Measurements from ENCODE around the gene WRNIP1.

Gene WRNIP1

DNA sequence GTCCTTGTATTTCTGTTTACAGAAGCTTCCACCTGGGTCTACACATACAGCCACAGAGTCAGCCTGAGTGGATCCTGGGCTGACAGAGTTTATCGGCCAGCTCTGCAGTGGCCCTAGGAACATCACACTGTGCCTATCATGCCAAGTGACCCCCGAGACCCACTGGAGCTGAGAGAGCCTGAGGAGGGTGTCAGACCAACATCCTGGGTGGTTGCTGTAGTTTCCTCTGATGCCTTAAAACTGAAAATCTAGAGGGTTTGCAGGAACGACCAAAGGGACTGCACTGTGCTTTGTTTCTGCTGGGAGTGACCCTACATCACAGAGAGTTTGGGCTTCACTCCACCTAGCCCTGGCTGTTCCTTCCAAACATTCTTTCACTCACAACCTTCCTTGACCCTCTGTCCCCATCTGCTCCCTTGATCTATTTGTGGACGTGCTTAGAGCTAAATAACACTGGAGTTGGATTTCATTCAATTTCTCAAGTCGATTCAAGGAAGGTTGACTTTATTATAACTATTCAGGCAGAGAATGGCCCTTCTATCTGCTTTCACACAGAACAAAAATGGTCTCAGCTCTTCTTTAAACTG, 32.6 kb upstream of the WRNIP1 start:
- no peak overlapping the region for H3K9ac ChIP-seq (ENCODE audit: low read length)
- H3K27ac ChIP-seq (ENCODE audit: low read depth, low read length), result no peak overlapping the region

GRCh38 chr6:2733324-2733723, 31.9 kb upstream of the WRNIP1 start:
- no peaks in the 10 kb centered on the region for H3K4me1 ChIP-seq (ENCODE audit: control insufficient read depth, insufficient read depth, low read length)
- H3K27me3 ChIP-seq (ENCODE audit: control insufficient read depth, insufficient read depth, low read length), result no peaks in the 10 kb centered on the region
- no peak overlapping the region for H3K4me3 ChIP-seq (ENCODE audit: low read length)
- no peaks in the 10 kb centered on the region for H3K36me3 ChIP-seq (ENCODE audit: control insufficient read depth, insufficient read depth, low read length)
- H3K9ac ChIP-seq (ENCODE audit: low read length), result no peak overlapping the region
- H3K27ac ChIP-seq (ENCODE audit: low read depth, low read length), result no peak overlapping the region

More for the DNA sequence above, 32.6 kb upstream of the WRNIP1 start:
- Histone ChIP-seq H3K27me3 (ENCODE audit: control insufficient read depth, insufficient read depth, low read length) (no peaks in the 10 kb centered on the region), H3K4me1 (ENCODE audit: control insufficient read depth, insufficient read depth, low read length) (no peaks in the 10 kb centered on the region), H3K36me3 (ENCODE audit: control insufficient read depth, insufficient read depth, low read length) (no peaks in the 10 kb centered on the region), H3K4me3 (ENCODE audit: low read length) (no peak overlapping the region)

DNA sequence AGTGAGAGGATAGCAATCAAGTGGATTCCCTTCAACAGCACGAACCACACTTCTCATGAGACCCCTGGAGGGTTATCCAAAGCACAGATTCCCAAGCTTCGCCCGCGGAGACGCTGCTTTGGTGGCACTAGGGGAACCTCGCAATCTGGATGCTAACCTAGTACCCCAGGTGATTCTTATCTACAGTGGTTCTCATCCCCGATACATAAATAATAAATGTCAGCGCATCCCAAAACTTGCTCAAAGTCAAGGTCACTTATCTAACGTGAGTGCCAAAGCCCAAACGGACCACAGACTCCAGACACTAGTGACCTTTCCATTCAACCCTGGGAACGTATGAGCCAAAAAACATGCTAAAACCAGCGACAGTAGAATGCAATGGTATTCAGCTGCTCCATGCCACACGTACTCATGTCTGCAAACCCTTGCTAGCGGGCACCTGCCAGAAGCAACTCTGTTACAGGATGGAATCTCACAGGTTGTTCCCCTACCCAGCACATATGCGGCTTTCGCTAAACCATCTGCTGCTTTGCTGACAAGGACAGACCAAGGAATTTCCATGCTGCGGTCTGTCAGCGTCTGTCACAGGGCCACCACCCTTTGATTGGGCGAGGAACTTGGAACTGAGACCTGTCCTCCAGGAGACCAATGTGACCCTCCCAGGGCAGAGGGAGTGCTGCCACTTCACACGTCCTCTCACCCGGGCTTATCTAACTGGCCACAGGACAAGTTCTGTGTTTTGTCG, 31.3 kb upstream of the WRNIP1 start:
- no peaks in the 10 kb centered on the region for H3K36me3 ChIP-seq (ENCODE audit: control insufficient read depth, insufficient read depth, low read length)
- H3K4me1 ChIP-seq (ENCODE audit: control insufficient read depth, insufficient read depth, low read length), result no peaks in the 10 kb centered on the region
- no peak overlapping the region for H3K9ac ChIP-seq (ENCODE audit: low read length)
- no peak overlapping the region for H3K4me3 ChIP-seq (ENCODE audit: low read length)
- no peak overlapping the region for H3K27ac ChIP-seq (ENCODE audit: low read depth, low read length)
- no peaks in the 10 kb centered on the region for H3K27me3 ChIP-seq (ENCODE audit: control insufficient read depth, insufficient read depth, low read length)

DNA sequence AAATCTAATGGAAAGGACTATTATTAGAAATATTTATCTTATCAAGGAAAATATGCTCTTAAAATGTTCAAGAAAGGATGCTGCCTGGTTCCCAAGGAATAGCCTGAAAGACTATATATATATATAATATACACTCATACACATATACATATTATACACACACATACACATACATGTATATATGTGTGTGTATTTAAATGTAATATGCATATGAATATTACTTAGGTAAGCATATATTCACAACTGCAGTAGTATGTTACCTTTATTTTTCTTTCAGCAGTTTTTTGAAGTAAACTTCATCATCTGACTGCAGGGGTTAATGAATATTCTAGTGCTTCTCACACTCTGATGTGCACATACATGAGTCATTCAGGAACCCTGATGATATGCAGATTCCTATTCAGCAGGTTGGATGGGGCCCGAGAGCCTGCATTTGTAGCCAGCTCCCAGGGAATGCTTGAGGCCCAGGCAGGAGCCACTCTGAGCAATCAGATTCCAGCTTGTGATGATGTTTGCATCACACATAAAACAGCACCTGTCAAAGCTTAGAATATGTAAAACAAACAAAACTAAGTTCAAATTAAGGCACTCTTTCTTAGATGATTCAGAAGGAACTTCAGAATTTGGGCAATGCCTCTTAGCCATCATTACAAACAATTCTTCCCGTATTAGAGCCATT, 30.6 kb upstream of the WRNIP1 start:
- H3K4me3 ChIP-seq (ENCODE audit: low read length), result no peak overlapping the region
- H3K9ac ChIP-seq (ENCODE audit: low read length), result no peak overlapping the region
- no peak overlapping the region for H3K27ac ChIP-seq (ENCODE audit: low read depth, low read length)
- no peaks in the 10 kb centered on the region for H3K36me3 ChIP-seq (ENCODE audit: control insufficient read depth, insufficient read depth, low read length)
- H3K27me3 ChIP-seq (ENCODE audit: control insufficient read depth, insufficient read depth, low read length), result no peaks in the 10 kb centered on the region
- no peaks in the 10 kb centered on the region for H3K4me1 ChIP-seq (ENCODE audit: control insufficient read depth, insufficient read depth, low read length)

DNA sequence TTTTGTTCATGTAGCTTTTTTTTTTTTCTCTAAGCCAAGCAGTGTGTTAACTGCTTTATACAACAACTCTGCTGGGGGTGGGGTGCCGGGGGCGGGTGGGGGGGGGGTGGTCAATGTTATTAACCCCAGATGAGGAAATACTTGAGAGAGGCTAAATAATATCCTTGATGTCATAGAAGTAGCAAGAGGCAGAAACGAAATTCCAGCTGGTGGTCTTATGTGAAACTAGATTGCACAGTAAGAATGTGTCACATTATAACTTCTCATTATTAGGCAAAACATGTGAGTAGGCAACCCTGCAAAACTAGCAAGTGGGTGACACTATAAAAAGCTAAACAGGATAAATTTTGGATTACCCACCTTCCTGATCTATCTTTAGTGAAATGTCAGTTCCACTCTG, 27.3 kb upstream of the WRNIP1 start:
- no peaks in the 10 kb centered on the region for H3K4me1 ChIP-seq (ENCODE audit: control insufficient read depth, insufficient read depth, low read length)
- H3K9ac ChIP-seq (ENCODE audit: low read length), result no peak overlapping the region
- no peaks in the 10 kb centered on the region for H3K36me3 ChIP-seq (ENCODE audit: control insufficient read depth, insufficient read depth, low read length)
- no peaks in the 10 kb centered on the region for H3K27me3 ChIP-seq (ENCODE audit: control insufficient read depth, insufficient read depth, low read length)
- no peak overlapping the region for H3K4me3 ChIP-seq (ENCODE audit: low read length)
- no peak overlapping the region for H3K27ac ChIP-seq (ENCODE audit: low read depth, low read length)

GRCh38 chr6:2738373-2738979, 26.7 kb upstream of the WRNIP1 start:
- Histone ChIP-seq H3K4me3 (ENCODE audit: low read length) (no peak overlapping the region), H3K4me1 (ENCODE audit: control insufficient read depth, insufficient read depth, low read length) (no peaks in the 10 kb centered on the region), H3K27me3 (ENCODE audit: control insufficient read depth, insufficient read depth, low read length) (no peaks in the 10 kb centered on the region), H3K9ac (ENCODE audit: low read length) (no peak overlapping the region), H3K36me3 (ENCODE audit: control insufficient read depth, insufficient read depth, low read length) (no peaks in the 10 kb centered on the region), H3K27ac (ENCODE audit: low read depth, low read length) (no peak overlapping the region)

- no peaks in the 10 kb centered on the region for H3K27me3 ChIP-seq (ENCODE audit: control insufficient read depth, insufficient read depth, low read length)
- H3K4me1 ChIP-seq (ENCODE audit: control insufficient read depth, insufficient read depth, low read length), result no peaks in the 10 kb centered on the region
- H3K9ac ChIP-seq (ENCODE audit: low read length), result no peak overlapping the region
- H3K4me3 ChIP-seq (ENCODE audit: low read length), result no peak overlapping the region
- no peak overlapping the region for H3K27ac ChIP-seq (ENCODE audit: low read depth, low read length)
- no peaks in the 10 kb centered on the region for H3K36me3 ChIP-seq (ENCODE audit: control insufficient read depth, insufficient read depth, low read length)
These were observed 25.9 kb upstream of the WRNIP1 start for GRCh38 chr6:2739335-2739734.

DNA sequence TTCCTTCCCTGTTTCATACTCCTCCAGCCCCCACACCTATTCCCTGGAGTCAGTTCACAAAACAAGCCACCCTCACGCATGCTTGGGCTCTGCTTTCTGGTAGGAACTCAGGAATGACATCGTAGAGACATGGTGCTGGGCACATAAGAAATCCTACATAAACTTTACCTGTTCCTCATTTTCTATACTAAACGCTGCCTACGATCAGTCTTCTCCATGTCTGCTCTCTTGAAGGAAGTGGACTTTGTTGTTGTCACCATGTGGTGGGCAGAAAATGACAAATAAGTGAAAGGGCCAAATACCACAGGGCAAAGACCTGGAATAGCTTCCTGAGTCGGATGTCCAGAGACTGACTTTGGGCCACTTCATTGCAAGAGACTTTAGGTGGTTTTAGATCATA, 24.6 kb upstream of the WRNIP1 start:
- Histone ChIP-seq H3K4me1 (ENCODE audit: control insufficient read depth, insufficient read depth, low read length) (no peaks in the 10 kb centered on the region), H3K4me3 (ENCODE audit: low read length) (no peak overlapping the region), H3K27me3 (ENCODE audit: control insufficient read depth, insufficient read depth, low read length) (no peaks in the 10 kb centered on the region), H3K27ac (ENCODE audit: low read depth, low read length) (no peak overlapping the region), H3K36me3 (ENCODE audit: control insufficient read depth, insufficient read depth, low read length) (no peaks in the 10 kb centered on the region), H3K9ac (ENCODE audit: low read length) (no peak overlapping the region)

- no peaks in the 10 kb centered on the region for H3K27me3 ChIP-seq (ENCODE audit: control insufficient read depth, insufficient read depth, low read length)
- no peak overlapping the region for H3K4me3 ChIP-seq (ENCODE audit: low read length)
- no peaks in the 10 kb centered on the region for H3K36me3 ChIP-seq (ENCODE audit: control insufficient read depth, insufficient read depth, low read length)
- no peak overlapping the region for H3K9ac ChIP-seq (ENCODE audit: low read length)
- H3K4me1 ChIP-seq (ENCODE audit: control insufficient read depth, insufficient read depth, low read length), result no peaks in the 10 kb centered on the region
- no peak overlapping the region for H3K27ac ChIP-seq (ENCODE audit: low read depth, low read length)
These were observed 23.4 kb upstream of the WRNIP1 start for GRCh38 chr6:2741756-2742155.

GRCh38 chr6:2743280-2744208, 21.6 kb upstream of the WRNIP1 start:
- H3K9ac ChIP-seq (ENCODE audit: low read length), result no peak overlapping the region
- H3K27ac ChIP-seq (ENCODE audit: low read depth, low read length), result no peak overlapping the region
- H3K4me3 ChIP-seq (ENCODE audit: low read length), result no peak overlapping the region
- no peaks in the 10 kb centered on the region for H3K36me3 ChIP-seq (ENCODE audit: control insufficient read depth, insufficient read depth, low read length)
- no peaks in the 10 kb centered on the region for H3K4me1 ChIP-seq (ENCODE audit: control insufficient read depth, insufficient read depth, low read length)
- no peaks in the 10 kb centered on the region for H3K27me3 ChIP-seq (ENCODE audit: control insufficient read depth, insufficient read depth, low read length)

- no peak overlapping the region for H3K27ac ChIP-seq (ENCODE audit: low read depth, low read length)
- no peaks in the 10 kb centered on the region for H3K36me3 ChIP-seq (ENCODE audit: control insufficient read depth, insufficient read depth, low read length)
- no peak overlapping the region for H3K4me3 ChIP-seq (ENCODE audit: low read length)
- H3K27me3 ChIP-seq (ENCODE audit: control insufficient read depth, insufficient read depth, low read length), result no peaks in the 10 kb centered on the region
- H3K9ac ChIP-seq (ENCODE audit: low read length), result no peak overlapping the region
- no peaks in the 10 kb centered on the region for H3K4me1 ChIP-seq (ENCODE audit: control insufficient read depth, insufficient read depth, low read length)
These were observed 20.9 kb upstream of the WRNIP1 start for GRCh38 chr6:2744209-2744771.

All from rectal smooth muscle tissue (tissue), 1 donor.